Neural cell (in vitro differentiated cells): ENCODE data around the gene PKNOX2. TPM values are rescaled to one million over a fixed set of nuclear protein-coding genes. Genes with fewer than 3 reads are reported as not detected.

Experiments used
- H2AFZ ChIP-seq: fragments of 200-600, 300-800 bp; sonication (generic), shearing (Covaris generic); 2 replicates; pipeline ENCODE4 v1.6.0; 2014; ENCODE audit warnings: low read depth, mild to moderate bottlenecking, antibody characterized with exemption, low read length, moderate library complexity
- H3F3A ChIP-seq: fragments of 200-600 bp; shearing (Covaris generic); 2 replicates; pipeline ENCODE4 v1.6.1; 2016; ENCODE audit warnings: mild to moderate bottlenecking, moderate library complexity, mixed read lengths, antibody characterized with exemption, low read length; ENCODE audit not compliant: insufficient read depth, poor library complexity, severe bottlenecking
- H3K27ac ChIP-seq: fragments of 200-600, 300-800 bp; sonication (generic), shearing (Covaris generic); 2 replicates; pipeline ENCODE4 v1.5.1; 2014; ENCODE audit warnings: mild to moderate bottlenecking, low read length, moderate library complexity
- H3K27me3 ChIP-seq: fragments of 300-800, 200-600 bp; sonication (generic), shearing (Covaris generic); 2 replicates; pipeline ENCODE4 v1.6.0; 2014; ENCODE audit warnings: mild to moderate bottlenecking, low read depth, low read length, moderate library complexity; ENCODE audit not compliant: insufficient read depth
- H3K36me3 ChIP-seq: fragments of 300-800, 200-600 bp; sonication (generic), shearing (Covaris generic); 2 replicates; pipeline ENCODE4 v1.5.1; 2014; ENCODE audit warnings: mild to moderate bottlenecking, antibody characterized with exemption, low read length, moderate library complexity; ENCODE audit not compliant: insufficient read depth
- H3K4me2 ChIP-seq: fragments of 300-800, 200-600 bp; sonication (generic), shearing (Covaris generic); 2 replicates; pipeline ENCODE4 v1.6.0; 2014; ENCODE audit warnings: mild to moderate bottlenecking, low read length
- H3K4me3 ChIP-seq: fragments of 300-800, 200-600 bp; sonication (generic), shearing (Covaris generic); 2 replicates; pipeline ENCODE4 v1.5.1; 2014; ENCODE audit warnings: mild to moderate bottlenecking, low read length, moderate library complexity
- H3K79me2 ChIP-seq: fragments of 200-600 bp; shearing (Covaris generic); replicated peaks from 2 replicates; pipeline ENCODE4 v1.6.0; 2014; ENCODE audit warnings: mild to moderate bottlenecking, low read length, moderate library complexity; ENCODE audit not compliant: insufficient read depth
- H3K9ac ChIP-seq: fragments of 300-800, 200-600 bp; sonication (generic), shearing (Covaris generic); 2 replicates; pipeline ENCODE4 v1.6.1; 2016; ENCODE audit warnings: mild to moderate bottlenecking, low read length, mixed read lengths
- H3K9me2 ChIP-seq: fragments of 200-600 bp; shearing (Covaris generic); 2 replicates; pipeline ENCODE4 v1.6.1; 2016; ENCODE audit warnings: mild to moderate bottlenecking, low read length, mixed read lengths; ENCODE audit not compliant: insufficient read depth
- H3K9me3 ChIP-seq: fragments of 200-600, 300-800 bp; sonication (generic), shearing (Covaris generic); 2 replicates; pipeline ENCODE4 v1.6.1; 2016; ENCODE audit warnings: mild to moderate bottlenecking, mixed run types, low read length, moderate library complexity, mixed read lengths
- H4K20me1 ChIP-seq: fragments of 200-600 bp; shearing (Covaris generic); 2 replicates; pipeline ENCODE4 v1.6.1; 2016; ENCODE audit warnings: mild to moderate bottlenecking, mixed run types; ENCODE audit not compliant: insufficient read depth
- CTCF ChIP-seq: fragments of 450-650 bp; IDR thresholded peaks from 2 replicates; pipeline ENCODE4 v1.5.1; 2014; ENCODE audit warnings: antibody characterized with exemption, mild to moderate bottlenecking, moderate library complexity; ENCODE audit not compliant: poor library complexity, severe bottlenecking
- EP300 ChIP-seq: fragments of 450-650 bp; conservative IDR thresholded peaks from 2 replicates; pipeline ENCODE4 v1.6.1; 2014; ENCODE audit warnings: antibody characterized with exemption, mild to moderate bottlenecking, moderate library complexity; ENCODE audit not compliant: poor library complexity, severe bottlenecking
- EZH2 ChIP-seq: fragments of 200-600, 300-800 bp; shearing (Covaris generic), sonication (generic); IDR thresholded peaks from 2 replicates; pipeline ENCODE4 v1.6.1; 2014; ENCODE audit warnings: antibody characterized with exemption, low read length, borderline replicate concordance, mild to moderate bottlenecking; ENCODE audit not compliant: insufficient read depth, poor library complexity, severe bottlenecking
- POLR2AphosphoS5 ChIP-seq: IDR thresholded peaks from 2 replicates; pipeline ENCODE4 v1.6.1; 2012
- RAD21 ChIP-seq: fragments of 450-650 bp; conservative IDR thresholded peaks from 2 replicates; pipeline ENCODE4 v1.6.1; 2014; ENCODE audit warnings: antibody characterized with exemption, mild to moderate bottlenecking, moderate library complexity
- REST ChIP-seq: IDR thresholded peaks from 2 replicates; pipeline ENCODE4 v1.6.1; 2012; ENCODE audit warnings: borderline replicate concordance
- SMC3 ChIP-seq: fragments of 450-650 bp; conservative IDR thresholded peaks from 2 replicates; pipeline ENCODE4 v1.6.1; 2014; ENCODE audit warnings: antibody characterized with exemption, mild to moderate bottlenecking, moderate library complexity; ENCODE audit not compliant: poor library complexity
- polyA plus RNA-seq: library from polyadenylated mRNA; depleted of rRNA; stranded (reverse); fragments of >200 nt; gene quantifications from 2 replicates; pipeline ENCODE4 v1.2.3, GENCODE V29; 2014

The PKNOX2 gene
- polyA plus RNA-seq, 1 donor from 2014 or later: 0.99 TPM

DNA sequence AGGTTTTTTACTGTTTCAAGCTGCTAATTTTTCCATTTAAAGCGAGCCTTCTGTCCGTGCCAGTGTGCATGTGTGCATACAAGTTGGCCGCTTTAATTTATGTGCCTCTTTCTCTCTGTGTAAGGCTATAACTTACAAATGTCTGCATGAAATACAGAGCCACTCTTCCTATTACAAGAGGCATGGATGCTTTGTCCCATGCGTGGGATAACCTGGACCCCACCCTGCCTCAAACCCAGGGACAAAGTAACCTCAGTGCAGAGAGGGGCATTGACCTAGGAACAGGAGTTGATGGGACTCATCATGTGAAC is 28.8 kb downstream of the PKNOX2 start:
- Histone ChIP-seq H3K27ac (no peak overlapping the region), H3K4me3 (no peak overlapping the region), H3K4me2 (no peak overlapping the region), H2AFZ (no peak overlapping the region), H3K36me3 (no peaks in the 10 kb centered on the region), H3K27me3 (no peaks in the 10 kb centered on the region), H3K9me3 (no peaks in the 10 kb centered on the region), H3K79me2 (no peaks in the 10 kb centered on the region), H3K9ac (no peak overlapping the region), H4K20me1 (no peaks in the 10 kb centered on the region), H3K9me2 (no peaks in the 10 kb centered on the region), H3F3A (no peaks in the 10 kb centered on the region)
- TF ChIP-seq POLR2AphosphoS5 (no peak), CTCF (no peak), SMC3 (no peak)

GRCh38 chr11:125193841-125194240 is 29.3 kb downstream of the PKNOX2 start:
- Histone ChIP-seq H3F3A (no peaks in the 10 kb centered on the region), H3K4me3 (no peak overlapping the region), H3K9me3 (no peaks in the 10 kb centered on the region), H3K79me2 (no peaks in the 10 kb centered on the region), H3K9ac (no peak overlapping the region), H3K27me3 (no peaks in the 10 kb centered on the region), H3K4me2 (no peak overlapping the region), H2AFZ (no peak overlapping the region), H3K27ac (no peak overlapping the region), H3K9me2 (no peaks in the 10 kb centered on the region), H4K20me1 (no peaks in the 10 kb centered on the region), H3K36me3 (no peaks in the 10 kb centered on the region)
- no peak for TF ChIP-seq CTCF
- TF ChIP-seq SMC3: no peak
- TF ChIP-seq EP300: no peak
- no peak for TF ChIP-seq REST
- no peak for TF ChIP-seq EZH2
- TF ChIP-seq RAD21: no peak
- no peak for TF ChIP-seq POLR2AphosphoS5
